Activated CD4-positive, alpha-beta T cell treated with anti-CD3 and anti-CD28 coated beads, Interleukin-10, Interleukin-2, amounts not matched to agents 100 ng/mL and 50 ng/mL, durations not matched to agents 16 hours and 8 hours (primary cell): ENCODE measurements around the gene FITM1.
A peak's percentile ranks its signal among the peaks of the same experiment; 100 is the strongest.

Source experiments
- DNase-seq: peaks from one replicate; pipeline ENCODE4 v3.0.0-alpha.2; 2020

FITM1 gene

DNA sequence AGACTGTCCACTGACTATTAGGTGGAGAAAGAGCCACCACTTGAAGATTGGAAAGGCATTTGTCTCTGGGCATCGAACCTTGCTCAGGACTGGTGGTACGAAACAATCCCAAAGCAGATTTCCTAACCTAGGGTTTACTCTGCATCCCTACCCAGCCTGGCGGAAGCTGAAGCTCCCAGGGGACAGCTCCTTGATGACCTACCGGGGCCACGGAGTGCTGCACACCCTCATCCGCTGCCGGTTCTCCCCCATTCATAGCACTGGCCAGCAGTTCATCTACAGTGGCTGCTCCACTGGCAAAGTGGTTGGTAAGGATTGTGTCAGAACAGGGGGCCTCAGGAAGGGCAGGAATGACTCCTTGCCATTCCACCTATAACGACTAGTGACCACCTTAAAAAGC is 9.2 kb upstream of the FITM1 start:
- no peak for DNase-seq

DNA sequence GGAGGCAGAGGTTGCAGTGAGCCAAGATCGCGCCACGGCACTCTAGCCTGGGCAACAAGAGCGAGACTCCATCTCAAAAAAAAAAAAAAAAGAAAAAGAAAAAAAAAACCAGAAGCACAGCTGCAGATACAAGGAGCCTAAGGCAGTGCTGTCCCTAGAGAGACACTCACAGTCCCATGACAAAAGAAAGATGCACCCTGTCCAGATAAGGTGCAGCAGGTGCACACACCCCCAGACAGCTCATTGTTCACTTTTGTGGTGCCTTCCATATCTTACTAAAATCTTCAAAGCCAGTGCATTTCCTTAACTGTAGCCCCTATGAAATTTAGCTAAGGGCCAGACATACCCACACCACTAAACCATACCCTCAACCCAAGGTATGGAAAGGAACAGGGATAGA is 8.0 kb upstream of the FITM1 start:
- no peak for DNase-seq

DNA sequence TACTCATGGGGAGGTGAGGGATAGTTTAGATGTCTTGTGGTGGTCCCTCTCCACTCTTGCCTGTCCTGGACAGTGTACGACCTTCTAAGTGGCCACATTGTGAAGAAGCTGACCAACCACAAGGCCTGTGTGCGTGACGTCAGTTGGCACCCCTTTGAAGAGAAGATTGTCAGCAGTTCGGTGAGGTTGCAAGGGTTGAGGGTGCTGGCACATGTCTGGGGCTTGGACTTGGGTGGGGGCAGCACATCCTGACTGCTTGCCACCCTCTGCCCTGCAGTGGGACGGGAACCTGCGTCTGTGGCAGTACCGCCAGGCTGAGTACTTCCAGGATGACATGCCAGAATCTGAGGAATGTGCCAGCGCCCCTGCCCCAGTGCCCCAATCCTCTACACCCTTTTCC is 7.6 kb upstream of the FITM1 start:
- no peak for DNase-seq

DNA sequence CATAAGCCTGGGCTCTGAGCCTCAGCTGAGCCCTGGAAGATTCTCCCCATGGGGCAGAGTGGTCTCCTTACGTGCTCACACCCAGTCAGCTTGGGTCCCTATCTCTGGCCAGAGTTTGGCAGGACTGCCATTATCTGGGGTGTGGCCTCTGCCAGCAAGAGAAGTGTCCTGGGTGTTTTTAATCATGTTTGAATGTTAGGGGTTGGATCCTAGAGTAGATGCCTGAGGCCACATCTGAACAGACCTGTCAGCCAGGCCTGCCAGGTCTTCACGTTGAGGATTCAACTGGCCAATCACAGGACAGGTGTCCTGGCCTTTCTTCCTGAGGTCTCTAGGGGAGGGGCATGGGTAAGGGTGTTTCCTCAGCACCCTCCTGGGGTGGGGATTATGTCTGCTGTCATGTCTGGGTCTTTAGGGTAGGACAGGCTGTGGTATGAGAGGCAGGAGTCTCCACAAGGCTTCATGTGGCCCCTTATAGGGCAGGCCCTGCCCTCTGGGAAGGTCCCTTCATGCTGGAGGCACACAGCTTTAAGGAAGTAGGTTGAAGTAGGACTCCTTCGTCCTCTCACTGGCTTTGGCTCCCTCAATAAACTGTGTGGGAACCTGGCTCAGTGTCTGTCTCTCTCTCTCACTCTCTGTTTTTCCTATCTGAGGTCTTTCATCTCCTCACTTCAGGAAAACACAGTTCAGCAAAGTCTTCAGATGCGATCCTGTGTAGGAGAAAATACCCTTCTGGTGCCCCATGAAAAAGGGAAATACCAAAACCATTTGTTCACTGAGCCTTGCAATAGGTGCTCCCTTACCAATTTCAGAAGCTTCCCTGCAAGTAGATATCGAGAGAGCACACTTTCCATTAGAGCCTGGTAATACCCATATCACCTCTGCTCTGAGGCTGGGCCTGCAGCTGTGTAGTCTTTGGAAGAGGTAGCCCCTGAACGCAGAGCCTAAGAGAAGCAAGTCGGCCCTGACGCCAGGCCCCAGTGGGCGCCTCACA is 6.7 kb upstream of the FITM1 start:
- no peak for DNase-seq

DNA sequence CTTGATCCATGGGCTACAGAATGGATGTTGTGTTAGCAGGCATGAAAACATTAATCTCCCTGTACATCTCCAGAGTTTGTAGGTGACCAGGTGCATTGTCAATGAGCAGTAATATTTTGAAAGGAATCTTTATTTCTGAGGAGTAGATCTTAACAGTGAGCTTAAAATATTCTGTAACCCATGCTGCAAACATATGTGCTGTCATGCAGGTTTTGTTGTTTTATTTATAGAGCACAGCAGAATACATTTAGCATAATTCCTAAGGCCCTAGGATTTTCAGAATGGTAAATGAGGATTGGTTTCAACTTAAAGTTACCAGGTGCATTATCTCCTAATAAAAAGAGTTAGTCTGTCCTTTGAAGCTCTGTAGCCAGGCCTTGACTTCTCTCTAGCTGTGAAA is 3.5 kb upstream of the FITM1 start:
- DNase-seq, result no peak

DNA sequence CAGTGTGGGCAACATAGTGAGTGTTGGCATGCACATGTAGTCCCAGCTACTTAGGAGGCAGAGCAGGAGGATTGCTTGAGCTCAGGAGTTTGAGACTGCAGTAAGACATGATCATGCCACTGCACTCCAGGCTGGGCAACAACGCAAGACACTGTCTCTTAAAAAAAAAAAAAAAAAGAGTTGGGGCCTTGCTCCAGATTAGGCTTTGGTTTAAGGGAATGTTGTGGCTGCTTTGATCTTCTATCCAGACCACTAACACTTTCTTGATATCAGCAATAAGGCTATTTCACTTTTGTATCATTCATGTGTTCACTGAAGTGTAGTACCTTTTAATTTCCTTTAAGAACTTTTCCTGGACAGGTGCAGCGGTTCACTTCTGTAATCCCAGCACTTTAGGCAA is 2.8 kb upstream of the FITM1 start:
- DNase-seq, result no peak

DNA sequence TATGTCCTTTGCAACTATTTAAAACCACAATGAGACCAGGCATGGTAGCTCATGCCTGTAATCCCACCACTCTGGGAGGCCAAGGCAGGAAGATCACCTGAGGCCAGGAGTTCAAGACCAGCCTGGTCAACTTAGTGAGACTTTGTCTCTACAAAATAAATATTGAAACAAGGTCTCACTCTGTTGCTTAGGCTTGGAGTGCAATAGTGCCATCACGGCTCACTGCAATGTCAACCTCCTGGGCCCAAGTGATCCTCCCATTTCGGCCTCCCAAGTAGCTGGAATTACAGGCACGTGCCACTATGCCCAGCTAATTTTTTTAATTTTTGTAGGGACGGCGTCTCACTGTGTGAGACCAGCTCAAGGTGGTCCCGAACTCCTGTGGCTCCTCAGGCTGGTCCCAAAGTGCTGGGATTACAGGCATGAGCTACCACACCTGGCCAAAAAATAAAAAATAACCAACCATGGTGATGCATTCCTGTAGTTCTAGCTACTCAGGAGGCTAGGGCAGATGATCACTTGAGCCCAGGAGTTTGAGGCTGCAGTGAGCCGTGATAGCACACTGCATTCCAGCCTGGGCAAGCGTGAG is 955 bp upstream of the FITM1 start:
- no peak for DNase-seq

DNA sequence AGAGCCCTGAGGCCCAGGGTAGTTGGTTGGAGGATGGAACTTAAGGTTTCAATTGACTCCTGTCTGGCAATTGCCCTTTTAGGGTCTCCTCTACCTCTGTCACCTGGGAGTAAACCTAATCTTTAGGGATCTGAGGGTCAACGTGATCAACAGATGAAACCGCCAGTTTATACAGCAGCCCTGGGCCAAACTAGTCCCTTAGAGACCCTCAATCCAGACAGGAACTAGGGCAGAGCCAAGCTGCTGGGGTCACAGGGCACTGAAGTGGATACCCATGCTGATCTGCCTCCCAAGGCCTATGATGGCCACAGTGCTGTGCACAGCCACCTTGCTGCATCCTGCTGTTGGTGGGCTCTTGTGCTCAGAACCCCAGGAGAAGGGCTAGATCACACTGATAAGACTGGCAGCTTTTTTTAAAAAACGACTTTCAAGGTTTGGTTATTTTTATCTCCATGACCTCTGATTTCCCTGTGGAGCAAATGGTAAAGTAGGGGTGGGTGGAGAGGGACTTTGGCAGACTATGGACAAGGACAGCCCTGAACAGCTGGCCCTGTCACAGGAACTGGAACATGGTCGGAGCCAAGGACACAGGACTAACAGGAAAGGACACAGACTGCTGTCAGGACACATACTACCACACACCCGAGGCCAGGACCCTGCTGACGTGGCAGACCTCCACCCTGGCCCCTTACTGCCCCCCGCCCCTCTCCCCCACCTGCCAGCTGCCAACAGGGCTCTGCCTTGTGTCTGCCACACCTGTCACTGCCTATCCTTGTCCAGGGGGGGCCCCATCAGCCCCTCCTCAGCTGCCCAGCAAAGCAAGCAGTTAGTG is 474 bp downstream of the FITM1 start:
- DNase-seq, result no peak

DNA sequence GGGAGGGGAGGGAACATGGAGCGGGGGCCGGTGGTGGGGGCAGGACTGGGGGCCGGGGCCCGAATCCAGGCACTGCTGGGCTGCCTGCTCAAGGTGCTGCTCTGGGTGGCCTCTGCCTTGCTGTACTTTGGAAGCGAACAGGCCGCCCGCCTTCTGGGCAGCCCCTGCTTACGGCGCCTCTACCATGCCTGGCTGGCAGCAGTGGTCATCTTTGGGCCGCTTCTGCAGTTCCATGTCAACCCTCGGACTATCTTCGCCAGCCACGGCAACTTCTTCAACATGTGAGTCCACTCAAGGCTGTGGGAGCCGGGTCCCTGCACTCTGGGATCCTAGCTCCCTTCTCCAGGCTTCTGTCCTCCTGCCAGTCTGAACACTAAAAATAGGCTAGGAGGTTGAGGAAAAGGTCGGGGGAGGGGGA is 1.1 kb downstream of the FITM1 start:
- DNase-seq, result no peak

DNA sequence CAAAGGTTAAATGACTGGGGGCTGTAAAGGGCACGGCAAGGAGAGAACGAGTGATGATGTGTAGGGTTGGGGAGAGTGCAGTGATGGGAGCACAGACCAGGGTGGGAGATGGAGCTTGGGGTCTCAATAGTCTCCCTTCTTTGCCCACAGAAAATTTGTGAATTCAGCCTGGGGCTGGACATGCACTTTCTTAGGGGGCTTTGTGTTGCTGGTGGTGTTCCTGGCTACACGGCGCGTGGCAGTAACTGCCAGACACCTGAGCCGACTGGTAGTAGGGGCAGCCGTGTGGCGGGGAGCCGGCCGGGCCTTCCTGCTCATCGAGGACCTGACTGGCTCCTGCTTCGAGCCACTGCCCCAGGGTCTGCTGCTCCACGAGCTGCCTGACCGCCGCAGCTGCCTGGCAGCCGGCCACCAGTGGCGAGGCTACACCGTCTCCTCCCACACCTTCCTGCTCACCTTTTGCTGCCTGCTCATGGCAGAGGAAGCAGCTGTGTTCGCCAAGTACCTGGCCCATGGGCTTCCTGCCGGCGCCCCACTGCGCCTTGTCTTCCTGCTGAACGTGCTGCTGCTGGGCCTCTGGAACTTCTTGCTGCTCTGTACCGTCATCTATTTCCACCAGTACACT is 1.7 kb downstream of the FITM1 start:
- DNase-seq, result no peak

DNA sequence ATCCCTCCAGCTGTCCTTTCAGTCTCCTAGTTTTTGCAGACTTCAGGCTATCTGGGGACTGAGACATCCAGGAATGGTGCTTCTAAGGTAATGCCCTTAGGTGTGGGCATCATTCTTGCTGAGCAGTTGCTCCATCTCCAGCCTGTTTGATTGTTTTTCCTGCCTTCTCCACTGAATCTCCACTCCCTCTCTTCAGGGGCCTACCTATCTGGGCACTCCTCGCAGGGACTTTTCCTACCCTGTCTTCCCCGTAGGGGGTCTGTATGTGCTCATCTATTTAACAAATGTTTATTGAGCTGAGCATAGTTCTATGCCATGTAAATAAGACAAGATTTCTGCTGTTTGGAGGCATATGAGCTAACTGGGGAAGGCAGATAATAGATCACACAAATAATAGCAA is 2.5 kb downstream of the FITM1 start:
- no peak for DNase-seq

DNA sequence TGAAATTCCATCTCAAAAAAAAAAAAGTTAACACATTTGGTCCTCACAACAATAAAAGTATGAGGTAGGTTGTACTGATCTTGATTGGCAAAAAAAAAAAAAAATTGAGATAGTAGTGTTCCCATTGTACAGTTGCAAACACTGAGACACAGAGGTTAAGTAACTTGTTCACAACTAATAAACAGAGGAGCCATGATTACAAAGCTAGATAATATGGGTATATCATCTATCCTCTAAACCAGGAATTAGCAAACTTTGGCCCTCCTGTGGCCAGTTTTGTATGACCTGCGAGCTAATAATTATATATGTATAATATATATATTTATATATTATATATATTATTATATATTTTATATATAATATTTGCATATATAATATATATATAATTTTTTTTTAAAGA is 3.3 kb downstream of the FITM1 start:
- no peak for DNase-seq

DNA sequence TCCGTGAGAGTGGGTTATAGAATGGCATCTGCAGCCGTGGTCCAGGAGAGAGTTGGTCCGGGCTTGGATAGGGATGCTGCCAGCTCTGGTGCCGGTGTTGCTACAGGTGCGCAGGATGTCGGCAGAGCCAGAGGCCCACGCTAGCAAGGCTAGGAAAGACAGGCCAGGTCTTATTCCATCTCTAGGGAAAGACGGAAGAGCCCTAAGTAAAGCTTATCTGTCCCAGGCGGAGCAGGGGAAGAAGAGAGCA is 5.0 kb downstream of the FITM1 start:
- no peak for DNase-seq

DNA sequence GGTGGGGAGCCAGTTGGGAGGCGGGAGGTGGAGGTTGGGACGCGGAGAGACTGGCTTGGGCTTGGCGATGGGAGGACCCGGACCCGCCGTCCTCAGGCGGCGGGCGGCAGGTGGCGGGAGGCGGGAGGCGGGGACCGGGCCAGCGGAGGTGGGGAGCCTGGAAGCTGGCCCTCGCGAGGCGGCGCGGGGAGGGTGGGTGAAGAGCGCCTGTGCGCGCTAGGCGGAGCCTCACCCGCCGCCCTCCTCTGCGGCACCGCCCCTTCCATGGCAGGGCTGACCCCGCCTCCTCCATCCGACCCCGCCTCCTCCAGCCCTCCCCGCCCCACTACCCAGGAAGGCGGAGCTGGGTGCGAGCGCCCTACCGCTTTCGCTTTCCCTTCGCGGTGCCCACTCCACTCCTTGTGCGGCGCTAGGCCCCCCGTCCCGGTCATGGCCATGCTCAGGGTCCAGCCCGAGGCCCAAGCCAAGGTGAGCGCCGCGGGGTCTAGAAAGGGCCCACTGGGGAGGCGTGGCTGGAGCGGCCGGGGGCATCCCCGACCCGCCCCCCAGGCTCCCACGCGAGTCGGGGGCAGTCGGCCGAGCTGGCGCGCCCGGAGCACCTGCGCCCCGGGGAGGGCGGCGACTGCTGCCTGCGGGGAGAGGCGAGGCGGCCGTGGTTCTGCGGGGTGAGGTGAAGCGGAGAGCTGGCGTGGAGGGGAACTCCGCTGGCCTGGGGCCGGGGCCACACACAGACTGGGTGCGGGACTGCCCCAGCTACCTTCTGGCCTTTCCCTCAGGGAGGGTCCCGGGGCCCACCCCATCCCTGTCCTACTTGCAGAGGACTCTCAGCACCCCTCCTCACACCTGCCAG is 5.6 kb downstream of the FITM1 start, which contains the start of gene PSME1:
PSME1 (plus strand) TSS at position 361 of the 850 bp plus-strand sequence; CDS start at position 430, 69 bp downstream.
- DNase-seq, result peak; percentile 96

DNA sequence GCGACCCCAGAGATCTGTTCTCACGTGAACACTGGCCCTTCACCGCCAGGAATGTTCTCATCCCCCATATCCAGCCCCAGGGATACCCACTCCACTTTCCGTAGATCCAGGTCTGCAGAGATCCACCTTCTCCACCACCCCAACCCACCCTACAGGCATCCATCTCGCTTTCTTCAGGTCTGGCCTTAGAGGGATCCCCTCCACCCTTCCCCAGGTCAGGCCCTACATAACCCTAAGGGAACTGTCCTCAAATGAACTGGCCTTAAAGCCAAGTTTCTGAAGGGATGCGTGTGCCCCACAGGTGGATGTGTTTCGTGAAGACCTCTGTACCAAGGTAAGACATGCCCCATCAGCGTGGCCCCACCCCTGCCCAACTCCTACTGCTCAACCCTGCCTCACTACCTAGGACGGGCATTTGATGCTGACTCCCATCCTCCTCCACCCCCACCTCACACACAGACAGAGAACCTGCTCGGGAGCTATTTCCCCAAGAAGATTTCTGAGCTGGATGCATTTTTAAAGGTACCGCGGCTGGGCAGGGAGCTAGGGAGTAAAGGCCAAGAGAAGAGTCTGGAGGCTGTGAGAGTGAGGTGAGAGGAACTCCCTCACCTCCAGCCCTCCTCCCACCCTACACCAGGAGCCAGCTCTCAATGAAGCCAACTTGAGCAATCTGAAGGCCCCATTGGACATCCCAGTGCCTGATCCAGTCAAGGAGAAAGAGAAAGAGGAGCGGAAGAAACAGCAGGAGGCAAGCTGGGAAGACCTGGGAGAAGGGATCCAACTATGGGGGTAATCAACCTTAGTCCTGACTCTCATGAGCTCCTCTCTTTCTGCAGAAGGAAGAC is 6.4 kb downstream of the FITM1 start:
- peak; percentile 32 for DNase-seq

DNA sequence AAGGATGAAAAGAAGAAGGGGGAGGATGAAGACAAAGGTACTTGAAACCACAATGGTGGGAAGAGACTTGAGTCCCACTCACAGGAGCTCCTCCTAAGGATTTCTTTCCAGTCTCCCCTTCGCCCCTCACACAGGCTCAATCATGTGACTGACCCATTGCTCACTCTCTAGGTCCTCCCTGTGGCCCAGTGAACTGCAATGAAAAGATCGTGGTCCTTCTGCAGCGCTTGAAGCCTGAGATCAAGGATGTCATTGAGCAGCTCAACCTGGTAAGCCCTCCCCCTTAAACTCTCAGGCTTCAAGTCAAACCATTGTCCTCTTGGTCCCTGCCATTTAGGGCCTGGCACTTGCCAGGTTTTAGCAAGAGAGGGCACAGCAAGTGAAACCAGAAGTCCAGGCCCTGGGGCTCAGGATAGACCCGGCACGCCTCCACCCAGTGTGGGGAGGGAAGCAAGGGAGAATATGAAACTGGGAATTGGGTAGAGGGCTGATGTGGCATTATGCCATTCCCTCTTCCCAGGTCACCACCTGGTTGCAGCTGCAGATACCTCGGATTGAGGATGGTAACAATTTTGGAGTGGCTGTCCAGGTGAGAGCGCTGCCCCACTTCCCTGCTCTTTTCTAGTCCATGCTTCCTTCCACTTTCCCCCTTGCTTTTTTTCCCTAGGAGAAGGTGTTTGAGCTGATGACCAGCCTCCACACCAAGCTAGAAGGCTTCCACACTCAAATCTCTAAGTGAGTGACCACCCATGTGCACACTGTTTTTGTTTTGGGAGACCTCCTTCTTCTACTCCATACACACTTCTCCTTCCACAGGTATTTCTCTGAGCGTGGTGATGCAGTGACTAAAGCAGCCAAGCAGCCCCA is 7.3 kb downstream of the FITM1 start:
- no peak for DNase-seq

DNA sequence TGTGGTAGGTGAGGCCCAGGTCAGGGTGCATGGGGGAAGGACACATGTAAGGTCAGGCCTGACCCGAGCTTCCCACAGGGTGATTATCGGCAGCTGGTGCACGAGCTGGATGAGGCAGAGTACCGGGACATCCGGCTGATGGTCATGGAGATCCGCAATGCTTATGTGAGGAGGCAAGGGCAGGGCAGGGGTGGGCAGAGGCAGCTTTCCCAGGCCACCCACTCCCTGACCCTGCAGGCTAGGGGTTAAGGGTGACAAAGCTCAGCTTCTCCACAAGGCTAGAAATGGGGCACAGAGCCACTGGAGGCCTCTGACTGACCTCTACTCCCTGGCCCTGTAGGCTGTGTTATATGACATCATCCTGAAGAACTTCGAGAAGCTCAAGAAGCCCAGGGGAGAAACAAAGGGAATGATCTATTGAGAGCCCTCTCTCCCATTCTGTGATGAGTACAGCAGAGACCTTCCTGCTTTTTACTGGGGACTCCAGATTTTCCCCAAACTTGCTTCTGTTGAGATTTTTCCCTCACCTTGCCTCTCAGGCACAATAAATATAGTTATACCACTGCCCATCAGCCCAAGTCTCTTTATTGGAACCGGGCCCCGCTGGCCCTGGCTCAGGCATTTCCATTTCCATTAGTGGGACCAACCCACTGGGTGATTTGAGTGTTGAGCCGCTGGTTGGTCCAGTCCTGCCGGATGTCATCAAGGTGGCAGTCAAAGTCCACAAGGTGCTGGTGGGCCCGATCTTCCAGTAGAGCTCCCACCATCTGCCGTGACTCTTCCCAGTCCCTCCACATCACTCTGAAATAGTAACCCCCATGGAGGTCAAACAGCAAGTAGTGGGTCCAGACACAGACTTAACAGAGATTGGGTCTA is 8.2 kb downstream of the FITM1 start:
- DNase-seq, result no peak

DNA sequence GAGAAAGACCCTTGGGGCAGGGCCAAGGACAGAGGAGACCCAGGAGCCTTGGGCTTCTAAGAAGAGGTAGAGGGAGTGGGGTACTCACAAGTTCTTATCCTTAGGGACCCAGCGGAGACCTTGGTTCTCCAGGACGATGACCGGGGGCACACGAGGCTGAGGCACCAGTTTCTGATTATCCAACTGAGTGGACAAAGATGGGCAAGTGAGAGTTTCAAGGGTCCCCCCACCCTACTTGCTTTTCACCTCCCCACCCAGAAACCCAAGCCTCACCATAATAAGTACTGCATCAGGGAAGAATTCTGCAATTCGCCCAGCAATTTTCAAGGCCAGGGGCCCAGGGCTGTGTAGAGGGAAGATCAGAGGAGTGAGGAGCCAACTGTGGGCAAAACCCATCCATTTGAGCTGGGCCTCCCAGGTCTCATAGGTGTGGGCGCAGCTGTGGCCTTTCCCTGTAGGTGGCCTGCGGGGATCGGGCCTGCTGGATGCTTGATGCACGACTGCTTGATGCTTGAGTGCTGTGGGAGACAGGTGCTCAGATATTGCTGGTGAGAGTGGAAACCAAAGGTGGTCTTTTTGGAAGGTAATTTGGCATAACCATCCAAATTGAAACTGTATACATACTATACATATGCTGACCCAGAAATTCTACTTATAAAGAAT is 8.9 kb downstream of the FITM1 start:
- DNase-seq, result peak; percentile 44
